Thymus (tissue), 11 donors: ENCODE data around the gene TCERG1L. TPM values are rescaled to one million over a fixed set of nuclear protein-coding genes. Genes with fewer than 3 reads are reported as not detected.

Source experiments
- DNase-seq, 9 donors: peaks; one replicate each; pipeline ENCODE4 v3.0.0-alpha.2; 2013; ENCODE audit warnings: low spot score in 9 of 9, low read depth in 6 of 9, missing footprints in 1 of 9
- H3K27ac ChIP-seq, 2 donors: one replicate each; pipeline ENCODE4 v1.5.1; 2013; ENCODE audit warnings: control low read depth in 1 of 2, low read depth in 1 of 2, low read length in 1 of 2, mild to moderate bottlenecking in 1 of 2, moderate library complexity in 1 of 2
- H3K27me3 ChIP-seq, 2 donors: one replicate each; pipeline ENCODE4 v1.5.1; 2013; ENCODE audit warnings: low read length in 1 of 2; ENCODE audit not compliant: control insufficient read depth in 2 of 2, insufficient read depth in 1 of 2
- H3K36me3 ChIP-seq, 2 donors: one replicate each; pipeline ENCODE4 v1.5.1; 2013; ENCODE audit warnings: low read length in 1 of 2, mild to moderate bottlenecking in 1 of 2, moderate library complexity in 1 of 2; ENCODE audit not compliant: control insufficient read depth in 2 of 2, insufficient read depth in 2 of 2
- H3K4me1 ChIP-seq, 2 donors: one replicate each; pipeline ENCODE4 v1.5.1; 2013; ENCODE audit warnings: low read length in 2 of 2; ENCODE audit not compliant: control insufficient read depth in 2 of 2, insufficient read depth in 2 of 2
- H3K4me3 ChIP-seq, 2 donors: one replicate each; pipeline ENCODE4 v1.5.1; 2013; ENCODE audit warnings: low read length in 2 of 2, control low read depth in 1 of 2, mild to moderate bottlenecking in 1 of 2
- H3K9me3 ChIP-seq, 2 donors: one replicate each; pipeline ENCODE4 v1.5.1; 2013; ENCODE audit warnings: low read length in 1 of 2, mild to moderate bottlenecking in 1 of 2; ENCODE audit not compliant: control insufficient read depth in 2 of 2, insufficient read depth in 1 of 2
- WGBS: extraction: QIAGEN DNeasy Blood & Tissue Kit; methylation state at CpG from one replicate; pipeline ENCODE4 v1.1.7; 2013; 5-methylcytosine and 5-hydroxymethylcytosine counted together
- polyA plus RNA-seq: library from polyadenylated mRNA; stranded (reverse); fragments of 200-250 nt; gene quantifications from one replicate; pipeline ENCODE4 v1.2.3, GENCODE V29; 2013
- total RNA-seq: library from RNA; stranded (reverse); fragments of 120-200 nt; gene quantifications from one replicate; pipeline ENCODE4 v1.2.4, GENCODE V29; 2013
- donor health status: healthy.

The TCERG1L gene
- total and polyA plus RNA-seq, 2 donors, result 0.52 to 1.5 TPM

GRCh38 chr10:131249238-131249954, 62.1 kb downstream of the TCERG1L start:
- DNase-seq, result no peak
- no peaks in the 10 kb centered on the region for H3K36me3 ChIP-seq
- 77% methylated on average over 16 of the region's 16 CpGs for WGBS
- H3K4me1 ChIP-seq, result no peaks in the 10 kb centered on the region
- H3K27me3 ChIP-seq, result peaks cover 0 to 14% of the 10 kb centered on the region in 2 donors
- H3K9me3 ChIP-seq, result no peaks in the 10 kb centered on the region
- no peak overlapping the region for H3K4me3 ChIP-seq
- H3K27ac ChIP-seq, result no peak overlapping the region

DNA sequence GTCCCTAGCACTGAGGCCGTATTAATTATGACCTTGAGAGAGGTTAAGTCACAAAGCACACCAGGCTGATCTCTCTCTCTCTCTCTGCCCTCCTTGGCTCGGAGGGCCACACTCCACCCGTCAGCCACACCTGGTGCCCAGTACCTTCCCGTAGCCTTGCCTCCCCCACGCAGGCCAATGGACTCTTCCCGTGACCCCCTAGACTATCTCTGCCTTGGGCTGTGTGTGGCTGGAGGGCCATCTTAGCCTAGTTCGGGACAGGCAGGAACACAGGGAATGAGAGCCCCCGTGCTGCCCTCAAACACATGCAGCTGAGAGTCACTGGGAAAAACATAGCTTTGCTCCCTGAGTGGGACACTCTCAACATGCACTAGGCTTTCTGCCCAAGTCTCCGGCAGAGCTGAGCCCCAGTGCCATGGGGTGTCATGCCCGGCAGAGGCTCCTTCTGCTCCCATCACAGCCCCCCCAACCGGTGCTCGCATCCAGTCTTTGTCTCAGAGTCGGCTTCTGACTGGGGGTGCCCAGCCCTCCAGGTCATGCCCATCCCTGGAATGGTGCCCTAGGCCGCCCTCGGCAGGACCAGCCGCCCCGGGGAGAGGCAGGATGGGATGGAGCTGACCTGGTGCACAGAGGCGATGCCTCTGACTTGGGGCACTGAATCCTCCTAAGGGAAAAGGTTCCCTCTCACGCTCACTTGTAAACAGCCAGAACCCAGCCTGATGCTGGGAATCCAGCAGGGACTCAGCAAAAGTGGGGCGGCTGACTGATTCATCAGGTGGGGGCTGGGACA, 63.0 kb downstream of the TCERG1L start:
- H3K4me3 ChIP-seq, result no peak overlapping the region
- H3K27me3 ChIP-seq, result peaks cover 0 to 14% of the 10 kb centered on the region in 2 donors
- 94% methylated on average over 20 of the region's 20 CpGs for WGBS
- no peaks in the 10 kb centered on the region for H3K4me1 ChIP-seq
- H3K27ac ChIP-seq, result no peak overlapping the region
- DNase-seq, result no peak
- H3K36me3 ChIP-seq, result no peaks in the 10 kb centered on the region
- H3K9me3 ChIP-seq, result no peaks in the 10 kb centered on the region

GRCh38 chr10:131247873-131248272, 63.6 kb downstream of the TCERG1L start:
- WGBS, result 91% methylated on average over 6 of the region's 6 CpGs
- no peak for DNase-seq
- peaks cover 0 to 14% of the 10 kb centered on the region in 2 donors for H3K27me3 ChIP-seq
- no peaks in the 10 kb centered on the region for H3K36me3 ChIP-seq
- no peaks in the 10 kb centered on the region for H3K4me1 ChIP-seq
- no peaks in the 10 kb centered on the region for H3K9me3 ChIP-seq
- no peak overlapping the region for H3K4me3 ChIP-seq
- no peak overlapping the region for H3K27ac ChIP-seq

GRCh38 chr10:131246775-131247174, 64.7 kb downstream of the TCERG1L start:
- Histone ChIP-seq H3K4me3 (no peak overlapping the region), H3K27ac (no peak overlapping the region), H3K36me3 (no peaks in the 10 kb centered on the region), H3K4me1 (no peaks in the 10 kb centered on the region), H3K9me3 (no peaks in the 10 kb centered on the region), H3K27me3 (peaks cover 0 to 14% of the 10 kb centered on the region in 2 donors)
- no peak for DNase-seq
- WGBS, result 84% methylated on average over 17 of the region's 17 CpGs

- Histone ChIP-seq H3K4me1 (no peaks in the 10 kb centered on the region), H3K4me3 (no peak overlapping the region), H3K9me3 (no peaks in the 10 kb centered on the region), H3K36me3 (no peaks in the 10 kb centered on the region), H3K27ac (no peak overlapping the region), H3K27me3 (peaks cover 0 to 12% of the 10 kb centered on the region in 2 donors)
- 88% methylated on average over 4 of the region's 4 CpGs for WGBS
- DNase-seq, result no peak
These were observed 65.4 kb downstream of the TCERG1L start for GRCh38 chr10:131246089-131246488.

DNA sequence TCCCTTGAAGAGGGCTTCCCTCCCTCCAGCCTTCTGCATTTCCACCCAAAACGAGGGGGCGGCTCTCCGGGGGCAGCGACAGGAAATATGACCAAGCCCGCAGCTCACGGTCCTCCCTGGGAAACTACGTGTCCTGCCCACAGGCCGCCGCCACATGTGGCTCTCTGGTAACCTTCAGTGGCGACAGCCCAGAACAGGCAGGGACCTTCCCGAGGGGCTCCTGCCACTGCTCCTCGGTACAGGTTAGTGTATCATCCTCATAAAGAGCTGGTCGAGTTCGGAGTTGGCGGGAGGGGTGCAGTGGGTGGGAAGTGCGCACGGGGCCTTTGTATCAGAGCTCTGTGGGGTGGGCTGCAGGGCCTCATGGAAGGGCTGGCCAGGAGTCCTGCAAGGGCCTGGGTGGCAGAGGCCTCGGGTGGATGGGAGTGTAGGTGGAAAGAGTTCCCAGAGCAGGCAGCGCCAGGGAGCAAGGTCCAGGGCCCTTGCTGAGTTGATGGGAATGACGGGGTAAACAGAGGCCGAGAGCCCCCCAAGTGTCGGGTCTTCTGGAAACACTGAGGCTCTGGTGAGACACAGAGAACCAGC, 66.0 kb downstream of the TCERG1L start:
- Histone ChIP-seq H3K27ac (no peak overlapping the region), H3K4me3 (no peak overlapping the region), H3K4me1 (no peaks in the 10 kb centered on the region), H3K9me3 (no peaks in the 10 kb centered on the region), H3K36me3 (no peaks in the 10 kb centered on the region), H3K27me3 (peaks cover 0 to 11% of the 10 kb centered on the region in 2 donors)
- no peak for DNase-seq
- WGBS, result 67% methylated on average over 22 of the region's 22 CpGs

GRCh38 chr10:131244836-131245235, 66.7 kb downstream of the TCERG1L start:
- H3K36me3 ChIP-seq, result no peaks in the 10 kb centered on the region
- H3K4me3 ChIP-seq, result no peak overlapping the region
- no peak for DNase-seq
- H3K27me3 ChIP-seq, result peaks cover 0 to 5% of the 10 kb centered on the region in 2 donors
- no peak overlapping the region for H3K27ac ChIP-seq
- H3K9me3 ChIP-seq, result no peaks in the 10 kb centered on the region
- 89% methylated on average over 1 of the region's 1 CpG for WGBS
- H3K4me1 ChIP-seq, result no peaks in the 10 kb centered on the region

DNA sequence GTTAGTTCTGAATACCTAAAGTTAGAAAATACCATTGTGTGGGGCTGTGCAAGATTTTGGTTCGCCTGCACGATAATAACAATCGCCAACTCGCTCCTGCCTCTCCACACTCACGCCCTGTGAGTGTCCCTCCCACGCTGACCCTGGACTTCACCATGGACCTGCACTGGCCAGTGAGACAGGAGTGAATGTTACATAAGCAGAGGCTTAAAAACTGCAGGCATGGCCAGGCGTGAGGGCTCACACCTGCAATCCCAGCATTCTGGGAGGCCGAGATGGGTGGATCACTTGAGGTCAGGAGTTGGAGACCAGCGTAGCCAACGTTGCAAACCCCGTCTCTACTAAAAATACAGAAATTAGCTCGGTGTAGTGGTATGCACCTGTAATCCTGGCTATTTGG, 68.4 kb downstream of the TCERG1L start:
- Histone ChIP-seq H3K27ac (no peak overlapping the region), H3K27me3 (peaks cover 0 to 3% of the 10 kb centered on the region in 2 donors), H3K4me3 (no peak overlapping the region), H3K9me3 (no peaks in the 10 kb centered on the region), H3K4me1 (no peaks in the 10 kb centered on the region), H3K36me3 (no peaks in the 10 kb centered on the region)
- no peak for DNase-seq
- 91% methylated on average over 12 of the region's 12 CpGs for WGBS

DNA sequence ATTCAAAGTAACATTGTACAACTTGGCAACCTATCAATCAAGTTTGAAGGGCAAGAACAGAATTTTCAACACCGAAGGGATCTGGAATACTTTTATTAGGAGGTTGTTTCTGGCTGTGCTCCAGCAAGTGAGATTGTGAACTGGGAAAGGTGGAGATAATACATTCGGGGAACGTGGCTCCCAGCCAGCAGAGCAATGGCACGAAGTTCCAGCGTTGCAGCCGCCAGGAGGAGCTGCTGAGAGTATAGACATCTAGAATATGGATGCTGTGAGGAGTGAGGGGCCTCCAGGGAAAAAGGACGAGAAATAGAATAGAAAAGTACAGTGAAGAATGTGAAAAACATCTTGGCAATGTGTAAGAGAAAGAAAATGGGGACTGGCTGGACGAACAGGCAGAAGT, 69.5 kb downstream of the TCERG1L start:
- H3K27ac ChIP-seq, result no peak overlapping the region
- peaks cover 0 to 3% of the 10 kb centered on the region in 2 donors for H3K27me3 ChIP-seq
- H3K4me3 ChIP-seq, result no peak overlapping the region
- 34% methylated on average over 8 of the region's 8 CpGs for WGBS
- peak in 2 of 9 donors; percentile 3 to 6 for DNase-seq
- H3K9me3 ChIP-seq, result peaks cover 0 to 2% of the 10 kb centered on the region in 2 donors
- no peaks in the 10 kb centered on the region for H3K4me1 ChIP-seq
- H3K36me3 ChIP-seq, result no peaks in the 10 kb centered on the region
